GM19455 (cell line): Measurements from ENCODE around the gene SCAP.

Experiments
- ATAC-seq: cut with Tn5 transposase; IDR thresholded peaks from one replicate; pipeline ENCODE4 v1.9.1; 2021; ENCODE audit not compliant: unreplicated experiment

The SCAP gene

GRCh38 chr3:47366833-47367232 is 108.9 kb downstream of the SCAP start:
- no peak for ATAC-seq

DNA sequence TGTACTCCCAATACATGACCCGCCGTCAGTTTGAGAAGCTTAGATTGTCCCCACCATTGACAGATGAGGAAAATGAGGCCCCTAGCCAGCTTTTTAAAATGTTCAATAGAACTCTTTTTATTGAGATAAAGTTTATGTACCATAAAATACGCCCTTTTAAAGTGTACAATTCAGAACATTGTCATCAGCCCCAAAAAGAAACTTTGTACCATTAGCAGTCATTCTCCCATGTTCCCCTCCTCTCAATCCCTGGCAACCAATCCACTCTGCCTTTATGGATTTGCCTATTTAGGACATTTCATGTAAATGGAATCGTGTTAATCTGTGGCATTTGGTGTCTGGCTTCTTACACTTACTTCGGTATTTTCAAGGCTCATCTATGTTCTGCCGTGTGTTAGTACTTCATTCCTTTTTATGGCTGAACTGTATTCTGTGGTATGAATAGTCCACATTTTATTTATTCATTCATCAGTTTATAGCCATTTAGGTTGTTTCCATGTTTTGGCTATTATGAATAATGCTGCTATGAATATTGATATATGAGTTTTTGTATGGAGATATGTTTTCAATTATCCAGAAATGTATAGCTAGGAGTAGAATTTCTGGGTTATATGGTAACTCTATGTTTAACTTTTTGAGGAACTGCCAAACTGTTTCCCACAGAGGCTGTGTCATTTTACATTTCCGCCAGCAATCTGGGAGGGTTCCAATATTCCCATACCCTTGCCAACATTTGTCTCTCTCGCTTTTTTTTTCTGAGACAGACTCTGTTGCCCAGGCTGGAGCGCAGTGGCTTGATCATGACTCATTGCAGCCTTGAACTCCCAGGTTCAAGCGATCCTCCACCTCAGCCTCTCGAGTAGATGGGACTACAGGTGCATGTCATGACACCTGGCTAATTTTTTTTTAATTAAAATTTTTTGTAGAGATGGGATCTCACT is 110.3 kb downstream of the SCAP start:
- no peak for ATAC-seq
